RWPE2 (cell line): ENCODE results near the gene KIF18A.
A peak's percentile ranks its signal among the peaks of the same experiment; 100 is the strongest.
"Not testable (repeated sequence)": the region's sequence is repeated elsewhere in the genome, so short reads cannot be mapped to it uniquely, and the experiment has no call there.

Experiments
- ATAC-seq: fragments of 200-7000 bp; cut with Tn5 transposase; 3 replicates; pipeline ENCODE4 v1.9.1; 2021; ENCODE audit warnings: low read depth
- DNase-seq: peaks from one replicate; pipeline ENCODE4 v3.0.0-alpha.2; 2020; ENCODE audit warnings: low spot score
- H3K27ac ChIP-seq: fragments of 450-650 bp; 2 replicates; pipeline ENCODE4 v1.5.1; 2017; ENCODE audit warnings: mild to moderate bottlenecking; ENCODE audit not compliant: poor library complexity, severe bottlenecking
- H3K27me3 ChIP-seq: fragments of 250-450 bp; sonication (Bioruptor Pico); 2 replicates; pipeline ENCODE4 v1.5.1; 2021; ENCODE audit warnings: mild to moderate bottlenecking, moderate library complexity; ENCODE audit not compliant: insufficient read depth, poor library complexity, severe bottlenecking
- H3K36me3 ChIP-seq: fragments of 250-450 bp; sonication (Bioruptor Pico); 2 replicates; pipeline ENCODE4 v1.5.1; 2020; ENCODE audit warnings: low read depth, mild to moderate bottlenecking, moderate library complexity
- H3K4me1 ChIP-seq: fragments of 250-450 bp; sonication (Bioruptor Pico); 2 replicates; pipeline ENCODE4 v1.5.1; 2021; ENCODE audit warnings: mild to moderate bottlenecking, moderate library complexity; ENCODE audit not compliant: insufficient read depth, poor library complexity, severe bottlenecking
- H3K4me3 ChIP-seq: fragments of 250-450 bp; sonication (Bioruptor Pico); 2 replicates; pipeline ENCODE4 v1.5.1; 2021; ENCODE audit warnings: mild to moderate bottlenecking, moderate library complexity; ENCODE audit not compliant: severe bottlenecking
- H3K9me3 ChIP-seq: fragments of 250-450 bp; sonication (Bioruptor Pico); 2 replicates; pipeline ENCODE4 v1.5.1; 2021; ENCODE audit warnings: mild to moderate bottlenecking, moderate library complexity; ENCODE audit not compliant: severe bottlenecking
- CTCF ChIP-seq: fragments of 450-650 bp; IDR thresholded peaks from one replicate; pipeline ENCODE4 v1.5.1; 2017; ENCODE audit warnings: mild to moderate bottlenecking, moderate library complexity; ENCODE audit not compliant: poor library complexity, severe bottlenecking

KIF18A gene

GRCh38 chr11:28092786-28093185 is 15.2 kb downstream of the KIF18A start:
- Histone ChIP-seq H3K4me1 (peaks cover 32% of the 10 kb centered on the region), H3K36me3 (peaks cover 85% of the 10 kb centered on the region), H3K9me3 (no peaks in the 10 kb centered on the region), H3K27ac (no peak overlapping the region), H3K27me3 (no peaks in the 10 kb centered on the region), H3K4me3 (no peak overlapping the region)
- ATAC-seq (no peak), DNase-seq (no peak)
- no peak for TF ChIP-seq CTCF

- H3K36me3 ChIP-seq, result peaks cover 81% of the 10 kb centered on the region
- DNase-seq, result no peak
- peak; percentile 63 for ATAC-seq
- no peaks in the 10 kb centered on the region for H3K27me3 ChIP-seq
- TF ChIP-seq CTCF, result no peak
- H3K27ac ChIP-seq, result peak overlapping the region; percentile 74
- no peaks in the 10 kb centered on the region for H3K9me3 ChIP-seq
- H3K4me1 ChIP-seq, result peaks cover 45% of the 10 kb centered on the region
- H3K4me3 ChIP-seq, result no peak overlapping the region
Observed at GRCh38 chr11:28090052-28090749, 17.8 kb downstream of the KIF18A start.

GRCh38 chr11:28089378-28089777 is 18.6 kb downstream of the KIF18A start:
- no peaks in the 10 kb centered on the region for H3K9me3 ChIP-seq
- peaks cover 81% of the 10 kb centered on the region for H3K36me3 ChIP-seq
- no peaks in the 10 kb centered on the region for H3K27me3 ChIP-seq
- H3K4me3 ChIP-seq, result no peak overlapping the region
- TF ChIP-seq CTCF, result no peak
- peaks cover 45% of the 10 kb centered on the region for H3K4me1 ChIP-seq
- H3K27ac ChIP-seq, result peak overlapping the region; percentile 74
- DNase-seq (no peak), ATAC-seq (0 out of 3 replicates have a peak, but pooled peaks have one; percentile 7)

- ATAC-seq, DNase-seq, H3K27me3 ChIP-seq, H3K9me3 ChIP-seq, H3K4me3 ChIP-seq: not testable (repeated sequence)
- H3K4me1 ChIP-seq, result peaks cover 45% of the 10 kb centered on the region
- H3K27ac ChIP-seq, result peak overlapping the region; percentile 74
- peaks cover 81% of the 10 kb centered on the region for H3K36me3 ChIP-seq
Observed at GRCh38 chr11:28087693-28088092, 20.3 kb downstream of the KIF18A start.

GRCh38 chr11:28087192-28087591 is 20.8 kb downstream of the KIF18A start:
- Histone ChIP-seq H3K36me3 (peaks cover 82% of the 10 kb centered on the region), H3K27ac (peak overlapping the region; percentile 74), H3K4me1 (peaks cover 45% of the 10 kb centered on the region)
- DNase-seq, H3K4me3 ChIP-seq, H3K27me3 ChIP-seq, ATAC-seq, H3K9me3 ChIP-seq: not testable (repeated sequence)

GRCh38 chr11:28086569-28086968 is 21.4 kb downstream of the KIF18A start:
- TF ChIP-seq CTCF, result no peak
- Histone ChIP-seq H3K9me3 (no peaks in the 10 kb centered on the region), H3K27ac (peak overlapping the region; percentile 74), H3K4me3 (no peak overlapping the region), H3K36me3 (peaks cover 85% of the 10 kb centered on the region), H3K27me3 (no peaks in the 10 kb centered on the region), H3K4me1 (peaks cover 45% of the 10 kb centered on the region)
- DNase-seq (no peak), ATAC-seq (peak; percentile 95)
